Measurements from ENCODE around the gene CD83.

Gene CD83

GRCh38 chr6:14126191-14126590, 8.6 kb downstream of the CD83 start:
- peaks cover 36% of the 10 kb centered on the region for H4K20me1 ChIP-seq (ENCODE audit: control insufficient read depth, insufficient read depth, low read depth, low read length)
- H3K27me3 ChIP-seq (ENCODE audit: control insufficient read depth, low read length), result no peaks in the 10 kb centered on the region
- H3K4me2 ChIP-seq (ENCODE audit: low read length), result peak overlapping the region; percentile 81
- H3K9me3 ChIP-seq (ENCODE audit: control insufficient read depth, insufficient read depth, low read length), result no peaks in the 10 kb centered on the region
- TF ChIP-seq CTCF (IDR thresholded peaks at IDR 0.05; ENCODE audit: low read depth, low read length, poor library complexity, severe bottlenecking), result no peak
- TF ChIP-seq EZH2phosphoT487 (IDR thresholded peaks at IDR 0.05; ENCODE audit: borderline replicate concordance, low read length), result no peak
- peaks cover 100% of the 10 kb centered on the region for H3K79me2 ChIP-seq (ENCODE audit: control insufficient read depth, low read length)
- H3F3A ChIP-seq (ENCODE audit: control insufficient read depth, insufficient read depth), result peaks cover 7% of the 10 kb centered on the region
- H3K9me2 ChIP-seq (replicated peaks; ENCODE audit: control insufficient read depth, low read length), result no peaks in the 10 kb centered on the region
- H3K4me1 ChIP-seq (ENCODE audit: control insufficient read depth, low read length), result peaks cover 84% of the 10 kb centered on the region
- peaks cover 98% of the 10 kb centered on the region for H3K36me3 ChIP-seq (ENCODE audit: control insufficient read depth, low read length)
- H3K4me3 ChIP-seq (ENCODE audit: low read length), result no peak overlapping the region
- no peak overlapping the region for H3K27ac ChIP-seq (ENCODE audit: low read depth, low read length)

- Histone ChIP-seq H3K4me2 (ENCODE audit: low read length) (peak overlapping the region; percentile 33), H3K27me3 (ENCODE audit: control insufficient read depth, low read length) (no peaks in the 10 kb centered on the region), H3K4me1 (ENCODE audit: control insufficient read depth, low read length) (peaks cover 70% of the 10 kb centered on the region), H3K27ac (ENCODE audit: low read depth, low read length) (no peak overlapping the region), H3K36me3 (ENCODE audit: control insufficient read depth, low read length) (peaks cover 99% of the 10 kb centered on the region), H3K9me2 (replicated peaks; ENCODE audit: control insufficient read depth, low read length) (no peaks in the 10 kb centered on the region), H4K20me1 (ENCODE audit: control insufficient read depth, insufficient read depth, low read depth, low read length) (peaks cover 35% of the 10 kb centered on the region), H3K79me2 (ENCODE audit: control insufficient read depth, low read length) (peaks cover 100% of the 10 kb centered on the region), H3F3A (ENCODE audit: control insufficient read depth, insufficient read depth) (no peaks in the 10 kb centered on the region; the same call in 1 of the 2 replicates), H3K4me3 (ENCODE audit: low read length) (0 out of 2 replicates have a peak overlapping the region, but pooled peaks have one; percentile 14), H3K9me3 (ENCODE audit: control insufficient read depth, insufficient read depth, low read length) (no peaks in the 10 kb centered on the region)
- no peak for TF ChIP-seq CTCF (IDR thresholded peaks at IDR 0.05; ENCODE audit: low read depth, low read length, poor library complexity, severe bottlenecking)
- no peak for TF ChIP-seq EZH2phosphoT487 (IDR thresholded peaks at IDR 0.05; ENCODE audit: borderline replicate concordance, low read length)
Measured at GRCh38 chr6:14127611-14128010, 10.0 kb downstream of the CD83 start.

GRCh38 chr6:14128012-14128411, 10.4 kb downstream of the CD83 start:
- peaks cover 66% of the 10 kb centered on the region for H3K4me1 ChIP-seq (ENCODE audit: control insufficient read depth, low read length)

More at GRCh38 chr6:14128012-14128411, 10.4 kb downstream of the CD83 start:
- Histone ChIP-seq H3K27me3 (ENCODE audit: control insufficient read depth, low read length) (no peaks in the 10 kb centered on the region), H3K9me2 (replicated peaks; ENCODE audit: control insufficient read depth, low read length) (no peaks in the 10 kb centered on the region), H3K36me3 (ENCODE audit: control insufficient read depth, low read length) (peaks cover 99% of the 10 kb centered on the region), H3K9me3 (ENCODE audit: control insufficient read depth, insufficient read depth, low read length) (no peaks in the 10 kb centered on the region), H3K4me3 (ENCODE audit: low read length) (peak overlapping the region; percentile 14; the same call in 1 of the 2 replicates), H3K27ac (ENCODE audit: low read depth, low read length) (no peak overlapping the region), H4K20me1 (ENCODE audit: control insufficient read depth, insufficient read depth, low read depth, low read length) (peaks cover 32% of the 10 kb centered on the region), H3K4me2 (ENCODE audit: low read length) (peak overlapping the region; percentile 33), H3K79me2 (ENCODE audit: control insufficient read depth, low read length) (peaks cover 100% of the 10 kb centered on the region), H3F3A (ENCODE audit: control insufficient read depth, insufficient read depth) (no peaks in the 10 kb centered on the region; the same call in 1 of the 2 replicates)
- TF ChIP-seq CTCF (IDR thresholded peaks at IDR 0.05; ENCODE audit: low read depth, low read length, poor library complexity, severe bottlenecking) (no peak), EZH2phosphoT487 (IDR thresholded peaks at IDR 0.05; ENCODE audit: borderline replicate concordance, low read length) (no peak)

Measured in DOHH2 (cell line).